ENCODE data around the gene CIT. TPM values are rescaled to one million over a fixed set of nuclear protein-coding genes. Genes with fewer than 3 reads are reported as not detected.
"Not testable (repeated sequence)": the region's sequence is repeated elsewhere in the genome, so short reads cannot be mapped to it uniquely, and the experiment has no call there.

The CIT gene
- total and polyA plus RNA-seq, 8 donors = 7.0 to 33.2 (median 20.8) TPM

DNA sequence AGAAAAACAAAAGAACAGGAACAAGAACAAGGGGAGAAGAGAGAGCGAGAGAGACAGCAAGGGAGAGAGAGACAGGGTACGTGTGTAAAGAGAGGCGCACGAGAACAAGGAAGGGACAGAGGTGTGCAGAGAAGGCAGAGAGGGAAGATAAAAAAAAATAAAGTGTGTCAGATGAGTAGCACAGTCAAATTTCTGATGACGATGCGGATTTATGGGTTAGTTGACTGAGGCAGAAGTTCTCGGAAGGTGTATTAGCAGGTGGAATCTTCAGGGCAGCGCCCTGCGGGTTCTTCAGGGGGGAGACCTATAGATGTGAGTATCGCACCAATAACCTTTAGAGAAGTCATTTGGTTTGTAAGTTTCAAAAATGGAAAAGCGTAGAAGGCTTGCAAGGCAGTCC is 164.4 kb downstream of the CIT start:
- no peaks in the 10 kb centered on the region for H3K9me3 ChIP-seq
- H3K4me1 ChIP-seq = peaks cover 7 to 12% of the 10 kb centered on the region in 2 donors
- TF ChIP-seq, protein P1, sequence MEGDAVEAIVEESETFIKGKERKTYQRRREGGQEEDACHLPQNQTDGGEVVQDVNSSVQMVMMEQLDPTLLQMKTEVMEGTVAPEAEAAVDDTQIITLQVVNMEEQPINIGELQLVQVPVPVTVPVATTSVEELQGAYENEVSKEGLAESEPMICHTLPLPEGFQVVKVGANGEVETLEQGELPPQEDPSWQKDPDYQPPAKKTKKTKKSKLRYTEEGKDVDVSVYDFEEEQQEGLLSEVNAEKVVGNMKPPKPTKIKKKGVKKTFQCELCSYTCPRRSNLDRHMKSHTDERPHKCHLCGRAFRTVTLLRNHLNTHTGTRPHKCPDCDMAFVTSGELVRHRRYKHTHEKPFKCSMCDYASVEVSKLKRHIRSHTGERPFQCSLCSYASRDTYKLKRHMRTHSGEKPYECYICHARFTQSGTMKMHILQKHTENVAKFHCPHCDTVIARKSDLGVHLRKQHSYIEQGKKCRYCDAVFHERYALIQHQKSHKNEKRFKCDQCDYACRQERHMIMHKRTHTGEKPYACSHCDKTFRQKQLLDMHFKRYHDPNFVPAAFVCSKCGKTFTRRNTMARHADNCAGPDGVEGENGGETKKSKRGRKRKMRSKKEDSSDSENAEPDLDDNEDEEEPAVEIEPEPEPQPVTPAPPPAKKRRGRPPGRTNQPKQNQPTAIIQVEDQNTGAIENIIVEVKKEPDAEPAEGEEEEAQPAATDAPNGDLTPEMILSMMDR (IDR thresholded peaks at IDR 0.05) = no peak
- no peaks in the 10 kb centered on the region for H3K27me3 ChIP-seq
- intact Hi-C loops (cut with DNase I) = loop anchor here in 1 of 2 donors (10.0 kb wide), 1 partner anchor 62 kb away; no protein-coding TSS in a partner anchor
- ATAC-seq (no peak), DNase-seq (no peak)
- H3K27ac ChIP-seq = peak overlapping the region in 1 of 2 donors; percentile 73
- H3K36me3 ChIP-seq = peaks cover 0 to 26% of the 10 kb centered on the region in 2 donors
- H3K4me3 ChIP-seq = no peak overlapping the region

DNA sequence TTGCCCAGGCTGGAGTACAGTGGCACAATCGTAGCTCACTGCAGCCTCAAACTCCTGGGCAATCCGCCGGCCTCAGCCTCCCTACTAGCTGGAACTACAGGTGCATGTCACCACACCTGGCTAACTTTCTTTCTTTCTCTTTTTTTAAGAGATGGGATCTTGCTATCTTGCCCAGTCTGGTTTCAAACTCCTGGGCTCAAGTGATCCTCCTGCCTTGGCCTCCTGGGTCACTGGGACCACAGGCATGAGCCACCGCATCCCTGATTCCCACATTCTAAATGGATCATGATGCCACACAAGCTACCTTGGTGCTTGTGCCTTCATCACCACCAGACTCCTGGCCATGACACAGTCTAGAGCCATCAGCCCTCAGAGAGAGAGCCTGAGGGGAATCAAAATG is 165.4 kb downstream of the CIT start:
- intact Hi-C loops (cut with DNase I) = loop anchor here in 1 of 2 donors (10.0 kb wide), 1 partner anchor 63 kb away; no protein-coding TSS in a partner anchor
- peaks cover 0 to 26% of the 10 kb centered on the region in 2 donors for H3K36me3 ChIP-seq
- peaks cover 7 to 12% of the 10 kb centered on the region in 2 donors for H3K4me1 ChIP-seq
- no peaks in the 10 kb centered on the region for H3K9me3 ChIP-seq
- TF ChIP-seq, protein P1 (IDR thresholded peaks at IDR 0.05) = no peak
- no peak for ATAC-seq
- H3K27ac ChIP-seq = peak overlapping the region; percentile 65 to 74
- no peak for DNase-seq
- no peaks in the 10 kb centered on the region for H3K27me3 ChIP-seq
- H3K4me3 ChIP-seq = no peak overlapping the region

DNA sequence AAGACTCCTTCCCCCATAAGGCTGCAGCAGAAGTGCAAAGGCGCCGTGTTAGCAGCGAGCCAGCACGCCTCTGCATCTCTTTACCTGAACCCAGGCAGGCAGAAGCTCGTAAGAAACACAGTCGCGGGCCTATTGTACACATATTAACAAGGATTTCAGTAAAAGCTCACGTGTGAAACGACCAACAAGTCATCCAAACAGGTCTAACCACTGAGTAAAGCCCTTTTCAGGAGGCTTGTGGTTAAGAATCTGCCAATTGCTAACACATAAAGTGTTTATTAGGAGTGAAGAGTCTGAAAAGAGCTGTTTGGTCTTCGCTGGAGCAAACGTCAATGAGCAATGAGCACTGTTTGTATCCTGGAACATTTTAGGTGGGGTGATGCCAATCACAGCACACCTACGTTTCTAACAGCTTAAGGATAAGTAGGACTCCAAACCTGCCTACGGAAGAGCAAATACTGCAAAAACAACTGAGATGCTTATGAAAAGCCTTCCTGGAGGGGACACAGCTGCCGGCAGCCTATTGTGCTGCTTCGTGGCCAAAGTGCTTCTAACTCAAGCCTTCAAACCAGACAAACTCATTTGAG is 166.1 kb downstream of the CIT start:
- H3K9me3 ChIP-seq = no peaks in the 10 kb centered on the region
- peak overlapping the region; percentile 65 to 74 for H3K27ac ChIP-seq
- H3K4me3 ChIP-seq = no peak overlapping the region
- TF ChIP-seq, protein P1 (IDR thresholded peaks at IDR 0.05) = no peak
- DNase-seq (peak in 3 of 4 donors; percentile 29 to 75 (median 58)), ATAC-seq (peak; percentile 74)
- intact Hi-C loops (cut with DNase I) = loop anchor here in 1 of 2 donors (10.0 kb wide), 1 partner anchor 64 kb away; no protein-coding TSS in a partner anchor
- peaks cover 7 to 11% of the 10 kb centered on the region in 2 donors for H3K4me1 ChIP-seq
- peaks cover 0 to 26% of the 10 kb centered on the region in 2 donors for H3K36me3 ChIP-seq
- H3K27me3 ChIP-seq = no peaks in the 10 kb centered on the region

DNA sequence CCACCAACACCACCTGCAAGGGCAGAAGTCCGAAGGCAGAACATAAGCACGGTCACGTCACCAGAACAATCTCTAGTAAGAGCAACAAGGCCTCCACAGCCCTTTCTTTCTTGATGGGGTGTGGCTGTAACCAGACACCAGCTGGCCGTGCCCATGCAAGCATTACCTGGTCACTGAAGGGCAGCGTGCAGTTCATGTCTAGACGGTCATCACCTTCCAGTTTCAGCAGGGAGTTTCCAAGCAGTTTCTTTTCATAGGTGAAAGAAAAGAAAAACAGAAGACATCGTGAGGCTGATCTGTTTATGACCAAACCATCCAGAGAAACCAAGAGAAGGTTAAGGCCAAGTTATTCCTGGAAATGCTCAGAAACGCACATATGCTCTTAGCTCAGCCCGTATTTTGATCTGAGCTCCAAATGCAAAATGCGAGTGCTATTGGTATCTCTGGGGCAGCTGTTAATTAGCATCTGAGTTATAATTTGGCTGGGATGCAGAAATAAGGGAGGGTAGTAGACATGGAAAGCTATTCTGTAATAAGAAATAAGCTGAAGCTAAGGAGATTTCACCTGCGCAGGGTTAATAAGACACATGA is 166.7 kb downstream of the CIT start:
- intact Hi-C loops (cut with DNase I) = loop anchor here in 1 of 2 donors (10.0 kb wide), 1 partner anchor 64 kb away; no protein-coding TSS in a partner anchor
- no peaks in the 10 kb centered on the region for H3K27me3 ChIP-seq
- no peaks in the 10 kb centered on the region for H3K9me3 ChIP-seq
- H3K4me1 ChIP-seq = peaks cover 4 to 6% of the 10 kb centered on the region in 2 donors
- H3K27ac ChIP-seq = peak overlapping the region; percentile 65 to 74
- peaks cover 0 to 26% of the 10 kb centered on the region in 2 donors for H3K36me3 ChIP-seq
- TF ChIP-seq, protein P1 (IDR thresholded peaks at IDR 0.05) = no peak
- DNase-seq (peak in 3 of 4 donors; percentile 9 to 70 (median 57)), ATAC-seq (peak; percentile 80)
- H3K4me3 ChIP-seq = no peak overlapping the region

DNA sequence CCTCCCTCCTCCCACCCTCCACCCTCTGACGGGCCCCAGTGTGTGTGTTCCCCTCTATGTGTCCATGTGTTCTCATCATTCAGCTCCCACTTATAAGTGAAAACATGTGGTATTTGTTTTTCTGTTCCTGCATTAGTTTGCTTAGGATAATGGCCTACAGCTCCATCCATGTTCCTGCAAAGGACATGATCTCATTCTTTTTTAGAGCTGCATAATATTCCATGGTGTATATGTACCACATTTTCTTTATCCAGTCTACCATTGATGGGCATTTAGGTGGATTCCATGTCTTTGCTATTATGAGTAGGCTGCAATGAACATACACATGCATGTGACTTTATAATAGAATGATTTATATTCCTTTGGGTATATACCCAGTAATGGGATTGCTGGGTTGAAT is 170.7 kb downstream of the CIT start:
- intact Hi-C loops (cut with DNase I); DNase-seq; H3K9me3 ChIP-seq; ATAC-seq; H3K4me3 ChIP-seq; H3K27ac ChIP-seq; H3K4me1 ChIP-seq; H3K27me3 ChIP-seq: not testable (repeated sequence)
- H3K36me3 ChIP-seq = peaks cover 0 to 14% of the 10 kb centered on the region in 2 donors

Measured in left lung (tissue), 10 donors.